Spleen (tissue), 13 donors: ENCODE results near the gene ATXN8OS. TPM values are rescaled to one million over a fixed set of nuclear protein-coding genes. Genes with fewer than 3 reads are reported as not detected.

ENCODE experiments used
- DNase-seq: peaks from one replicate; pipeline ENCODE4 v3.0.0-alpha.2; 2020
- H3K27ac ChIP-seq, 8 donors: fragments of 200-600 bp; sonication (generic) in 7 of 8; 1 replicate in 4 of 8; 2 replicates in 4 of 8; pipeline versions ENCODE4 v1.5.0 to v1.8.0; 2016 to 2021; ENCODE audit warnings: inconsistent platforms in 4 of 8, mild to moderate bottlenecking in 4 of 8, moderate library complexity in 1 of 8
- H3K27me3 ChIP-seq, 7 donors: fragments of 200-600 bp; sonication (generic) in 6 of 7; replicated peaks in 1 of 7; 1 replicate in 4 of 7; 2 replicates in 3 of 7; pipeline versions ENCODE4 v1.5.0 to v1.8.0; 2016 to 2021; ENCODE audit warnings: inconsistent platforms in 3 of 7, mild to moderate bottlenecking in 1 of 7
- H3K36me3 ChIP-seq, 6 donors: fragments of 200-600 bp; sonication (generic) in 5 of 6; 1 replicate in 4 of 6; 2 replicates in 2 of 6; pipeline versions ENCODE4 v1.5.0 to v1.8.0; 2016 to 2021; ENCODE audit warnings: inconsistent platforms in 2 of 6
- H3K4me1 ChIP-seq, 6 donors: fragments of 200-600 bp; sonication (generic) in 5 of 6; 1 replicate in 3 of 6; 2 replicates in 3 of 6; pipeline versions ENCODE4 v1.5.0 to v1.8.0; 2016 to 2021; ENCODE audit warnings: inconsistent platforms in 3 of 6
- H3K4me3 ChIP-seq, 8 donors: fragments of 200-600 bp; sonication (generic) in 7 of 8; 1 replicate in 4 of 8; 2 replicates in 4 of 8; pipeline versions ENCODE4 v1.5.0 to v1.8.0; 2016 to 2021; ENCODE audit warnings: inconsistent platforms in 4 of 8, mild to moderate bottlenecking in 4 of 8, moderate library complexity in 2 of 8
- H3K9me3 ChIP-seq, 8 donors: fragments of 200-600 bp; sonication (generic) in 7 of 8; 1 replicate in 4 of 8; 2 replicates in 4 of 8; pipeline versions ENCODE4 v1.5.0 to v1.8.0; 2016 to 2021; ENCODE audit warnings: inconsistent platforms in 4 of 8
- CTCF ChIP-seq, 11 experiments: fragments of 200-600 bp in 7 of 11; fragments of 450-650 bp in 4 of 11; sonication (generic) in 4 of 11; IDR thresholded peaks in 8 of 11; conservative IDR thresholded peaks in 3 of 11; 1 replicate in 7 of 11; 2 replicates in 4 of 11; pipeline versions ENCODE4 v1.4.0 to v1.8.0; 2016 to 2021; ENCODE audit warnings: antibody characterized with exemption in 11 of 11, inconsistent platforms in 4 of 11, mild to moderate bottlenecking in 1 of 11
- POLR2A ChIP-seq, 3 donors: fragments of 450-650 bp; IDR thresholded peaks; one replicate each; pipeline ENCODE4 v1.5.1; 2017; ENCODE audit warnings: antibody characterized with exemption in 3 of 3, mild to moderate bottlenecking in 1 of 3
- POLR2AphosphoS5 ChIP-seq, 3 donors: sonication (generic); formaldehyde crosslinking; IDR thresholded peaks; one replicate each; pipeline ENCODE4 v1.5.1; 2017; ENCODE audit warnings: antibody characterized with exemption in 3 of 3
- WGBS, 5 donors: extraction: QIAGEN DNeasy Blood & Tissue Kit in 3 of 5; methylation state at CpG; one replicate each; pipeline versions ENCODE4 v1.1.5 to v1.1.7; 2013 to 2018; 5-methylcytosine and 5-hydroxymethylcytosine counted together
- intact Hi-C: fragments of 100-400 bp; cut with DNase I; formaldehyde crosslinking; loops from one replicate; pipeline ENCODE4 v1.15.0; 2023; ENCODE audit warnings: low total_unique reads
- long read RNA-seq, 2 donors: transcript quantifications; one replicate each; lab custom pipeline, GENCODE V29; 2026
- polyA plus RNA-seq, 3 donors: library from polyadenylated mRNA; stranded (reverse); fragments of 200-250 nt; gene quantifications; one replicate each; pipeline ENCODE4 v1.2.1, GENCODE V29; 2013
- total RNA-seq, 7 donors: library from RNA; depleted of rRNA in 3 of 7; stranded (reverse); fragments of >200 nt in 3 of 7; fragmentation: NEBNext Ultra II Directional in 4 of 7; extraction: Animal tissue kit (Norgen Biotek cat#: 25700) in 4 of 7; gene quantifications; one replicate each; pipeline versions ENCODE4 v1.1.0 to v1.2.1, GENCODE V29; 2016 to 2021
- donor health status: healthy with polysubstance abuse.
- donor health status: DM: no; HTN: no; CAD: no; lungs with moderate emphysema.
- donor health status: DM: no; HTN: no; CAD: no.
- donor health status: Bipolar disorder and iron deficiency.
- donor health status: healthy.
- donor health status: DM: no; HTN: no; CAD: no.
- donor health status: DM: yes; HTN: yes; CAD: no.

The ATXN8OS gene
- total RNA-seq (not detected), polyA plus RNA-seq (not detected)
- long read RNA-seq, donor 1, result 0 reads
- long read RNA-seq, donor 2, result 0 reads

GRCh38 chr13:70107498-70108281, at the start of gene ATXN8OS:
TSS of gene ATXN8OS (plus strand) at chr13:70107826.
- WGBS, 5 donors, result 6 to 18% (median 8%) methylated on average over 41 to 53 of the region's 53 CpGs
- H3K36me3 ChIP-seq, result no peaks in the 10 kb centered on the region
- H3K27me3 ChIP-seq, result peaks cover 0 to 12% (median 0%) of the 10 kb centered on the region in 7 donors
- TF ChIP-seq POLR2AphosphoS5 (IDR thresholded peaks at IDR 0.05), result no peak
- TF ChIP-seq POLR2A (IDR thresholded peaks at IDR 0.05), result no peak
- TF ChIP-seq CTCF (IDR thresholded peaks at IDR 0.05 in 8 of 11, conservative IDR thresholded peaks at IDR 0.05 in 3 of 11), result no peak
- no peak within 1 kb of the TSS for H3K4me3 ChIP-seq
- no peak within 1 kb of the TSS for H3K27ac ChIP-seq
- peaks cover 0 to 9% (median 0%) of the 10 kb centered on the region in 8 donors for H3K9me3 ChIP-seq
- DNase-seq, result peak; percentile 69
- intact Hi-C loops, result no loop called here
- no peaks in the 10 kb centered on the region for H3K4me1 ChIP-seq

DNA sequence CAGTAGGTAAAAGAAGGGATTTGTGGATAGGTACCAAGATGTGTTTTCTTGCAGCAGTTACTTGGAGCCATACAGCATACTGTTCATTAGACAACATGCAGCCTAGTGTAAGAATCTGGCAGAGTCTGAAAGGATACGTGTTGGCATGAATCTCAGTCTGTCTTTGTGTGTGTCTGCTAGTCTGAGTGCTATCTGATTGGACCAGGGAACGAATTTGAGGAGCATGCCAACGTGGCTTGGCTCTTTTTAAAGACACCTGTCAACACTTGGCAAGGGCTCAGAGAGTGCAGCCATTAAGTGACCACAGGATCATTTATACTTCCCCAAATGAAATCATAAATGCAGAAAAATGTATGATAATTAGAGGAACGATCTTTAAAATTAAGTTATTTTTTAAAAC, 27.6 kb upstream of the ATXN8OS start:
- Histone ChIP-seq H3K27ac (no peak overlapping the region), H3K36me3 (no peaks in the 10 kb centered on the region), H3K9me3 (no peaks in the 10 kb centered on the region), H3K27me3 (no peaks in the 10 kb centered on the region), H3K4me3 (no peak overlapping the region), H3K4me1 (no peaks in the 10 kb centered on the region)
- TF ChIP-seq CTCF (IDR thresholded peaks at IDR 0.05 in 8 of 11, conservative IDR thresholded peaks at IDR 0.05 in 3 of 11) (no peak), POLR2AphosphoS5 (IDR thresholded peaks at IDR 0.05) (no peak), POLR2A (IDR thresholded peaks at IDR 0.05) (no peak)
- DNase-seq, result no peak
- WGBS, 5 donors, result 18 to 37% (median 30%) methylated on average over 4 of the region's 4 CpGs
- intact Hi-C loops, result no loop called here

DNA sequence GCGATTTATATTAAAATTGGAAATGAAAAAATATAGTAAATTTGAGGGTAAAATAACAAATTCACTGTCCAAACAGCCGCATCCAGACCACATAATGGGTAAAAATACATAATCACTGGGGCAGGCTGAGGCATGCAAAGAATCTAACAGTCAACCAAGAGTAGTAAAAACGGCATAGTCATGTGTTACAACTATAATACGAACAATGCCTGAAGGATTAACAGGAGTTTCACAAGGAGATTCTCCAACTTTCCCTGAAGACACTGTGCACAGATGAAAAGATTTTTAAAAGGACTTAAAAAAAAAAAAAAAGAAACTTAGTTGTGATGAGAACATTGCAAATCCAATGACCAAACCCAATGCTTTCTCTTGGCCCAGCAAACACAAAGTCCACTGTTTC, 20.4 kb upstream of the ATXN8OS start:
- no peak overlapping the region for H3K4me3 ChIP-seq
- no peak overlapping the region for H3K27ac ChIP-seq
- TF ChIP-seq CTCF (IDR thresholded peaks at IDR 0.05 in 8 of 11, conservative IDR thresholded peaks at IDR 0.05 in 3 of 11) (no peak), POLR2AphosphoS5 (IDR thresholded peaks at IDR 0.05) (no peak), POLR2A (IDR thresholded peaks at IDR 0.05) (no peak)
- H3K9me3 ChIP-seq, result peaks cover 0 to 5% (median 0%) of the 10 kb centered on the region in 8 donors
- intact Hi-C loops, result no loop called here
- 71 to 91% (median 83%) methylated on average over 4 of the region's 4 CpGs for WGBS, 5 donors
- no peaks in the 10 kb centered on the region for H3K27me3 ChIP-seq
- DNase-seq, result no peak
- H3K4me1 ChIP-seq, result no peaks in the 10 kb centered on the region
- no peaks in the 10 kb centered on the region for H3K36me3 ChIP-seq

DNA sequence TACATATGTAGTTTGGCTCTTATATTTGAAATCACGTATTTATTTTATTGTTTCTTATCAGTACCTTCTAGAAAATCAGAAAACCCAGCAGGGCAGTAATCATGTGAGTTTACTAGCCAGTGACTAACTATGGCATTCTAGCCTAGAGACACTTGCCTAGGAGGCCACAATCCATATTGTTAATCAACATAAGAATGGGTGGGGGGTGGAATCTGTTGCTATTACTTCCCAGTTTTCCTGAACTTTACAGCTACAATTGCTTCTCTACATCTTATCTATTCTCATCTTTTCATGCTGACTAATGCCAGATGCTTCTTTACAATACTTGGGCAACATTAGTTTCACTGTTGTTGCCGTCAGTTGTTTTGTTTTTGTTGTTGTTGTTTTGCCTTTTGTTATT, 18.7 kb upstream of the ATXN8OS start:
- Histone ChIP-seq H3K4me1 (no peaks in the 10 kb centered on the region), H3K4me3 (no peak overlapping the region), H3K27me3 (no peaks in the 10 kb centered on the region), H3K9me3 (peaks cover 0 to 5% (median 0%) of the 10 kb centered on the region in 8 donors), H3K36me3 (no peaks in the 10 kb centered on the region), H3K27ac (no peak overlapping the region)
- DNase-seq, result no peak
- WGBS, 5 donors, result 83 to 97% (median 90%) methylated on average over 2 of the region's 2 CpGs
- TF ChIP-seq CTCF (IDR thresholded peaks at IDR 0.05 in 8 of 11, conservative IDR thresholded peaks at IDR 0.05 in 3 of 11) (no peak), POLR2AphosphoS5 (IDR thresholded peaks at IDR 0.05) (no peak), POLR2A (IDR thresholded peaks at IDR 0.05) (no peak)
- intact Hi-C loops, result no loop called here
